Liver (tissue), 9 donors: ENCODE data around the gene NDST1. TPM values are rescaled to one million over a fixed set of nuclear protein-coding genes. Genes with fewer than 3 reads are reported as not detected.

Experiments used
- DNase-seq: peaks from one replicate; pipeline ENCODE4 v3.0.0-alpha.2; 2017; ENCODE audit warnings: low spot score
- H3K27ac ChIP-seq, 2 donors: one replicate each; pipeline ENCODE4 v1.7.0; 2013; ENCODE audit warnings: inconsistent platforms in 2 of 2, low read length in 2 of 2, control low read depth in 1 of 2, low read depth in 1 of 2, mild to moderate bottlenecking in 1 of 2
- H3K27me3 ChIP-seq, 4 donors: one replicate each; pipeline versions ENCODE4 v1.6.1 to v1.7.0; 2013; ENCODE audit warnings: low read length in 3 of 4, inconsistent platforms in 1 of 4, mild to moderate bottlenecking in 1 of 4, moderate library complexity in 1 of 4; ENCODE audit not compliant: control insufficient read depth in 4 of 4, insufficient read depth in 4 of 4
- H3K36me3 ChIP-seq, 4 donors: one replicate each; pipeline versions ENCODE4 v1.6.1 to v1.7.0; 2013; ENCODE audit warnings: low read length in 3 of 4, mild to moderate bottlenecking in 3 of 4, low read depth in 1 of 4, moderate library complexity in 1 of 4; ENCODE audit not compliant: control insufficient read depth in 4 of 4, insufficient read depth in 3 of 4
- H3K4me1 ChIP-seq, 4 donors: one replicate each; pipeline versions ENCODE4 v1.6.1 to v1.7.0; 2013; ENCODE audit warnings: low read length in 3 of 4, mild to moderate bottlenecking in 3 of 4, moderate library complexity in 1 of 4; ENCODE audit not compliant: control insufficient read depth in 4 of 4, insufficient read depth in 4 of 4
- H3K4me3 ChIP-seq, 3 donors: one replicate each; pipeline versions ENCODE4 v1.6.1 to v1.7.0; 2013; ENCODE audit warnings: low read length in 3 of 3, control low read depth in 1 of 3, low read depth in 1 of 3, mild to moderate bottlenecking in 1 of 3
- H3K9ac ChIP-seq, 2 donors: one replicate each; pipeline ENCODE4 v1.7.0; 2013; ENCODE audit warnings: low read length in 2 of 2, mild to moderate bottlenecking in 2 of 2, moderate library complexity in 2 of 2, control low read depth in 1 of 2, low read depth in 1 of 2
- H3K9me3 ChIP-seq, 4 donors: one replicate each; pipeline versions ENCODE4 v1.6.1 to v1.7.0; 2013; ENCODE audit warnings: low read length in 3 of 4; ENCODE audit not compliant: control insufficient read depth in 4 of 4
- ATF3 ChIP-seq: IDR thresholded peaks from 2 replicates; pipeline ENCODE4 v1.6.1; 2016; ENCODE audit warnings: antibody characterized with exemption
- CTCF ChIP-seq: fragments of 150-350 bp; IDR thresholded peaks from 2 replicates; pipeline ENCODE4 v1.5.1; 2017; ENCODE audit warnings: improper control_type of control experiment, low read depth, low read length; ENCODE audit not compliant: missing input control
- EGR1 ChIP-seq, 2 donors: IDR thresholded peaks; 2 replicates each; pipeline ENCODE4 v1.6.1; 2016 to 2018; ENCODE audit warnings: antibody characterized with exemption in 2 of 2, low read depth in 2 of 2
- FOXA1 ChIP-seq: IDR thresholded peaks from 2 replicates; pipeline ENCODE4 v1.6.1; 2016; ENCODE audit warnings: antibody characterized with exemption
- FOXA2 ChIP-seq: IDR thresholded peaks from 2 replicates; pipeline ENCODE4 v1.6.1; 2016; ENCODE audit warnings: antibody characterized with exemption
- GABPA ChIP-seq, 2 donors: IDR thresholded peaks in 1 of 2; conservative IDR thresholded peaks in 1 of 2; 2 replicates each; pipeline ENCODE4 v1.6.1; 2016; ENCODE audit warnings: antibody characterized with exemption in 2 of 2, mild to moderate bottlenecking in 1 of 2, moderate library complexity in 1 of 2
- HNF4A ChIP-seq, 2 donors: conservative IDR thresholded peaks; 2 replicates each; pipeline ENCODE4 v1.6.1; 2016; ENCODE audit warnings: antibody characterized with exemption in 2 of 2, mild to moderate bottlenecking in 2 of 2
- HNF4G ChIP-seq: IDR thresholded peaks from 2 replicates; pipeline ENCODE4 v1.6.1; 2016; ENCODE audit warnings: antibody characterized with exemption
- JUND ChIP-seq, 2 donors: IDR thresholded peaks; 2 replicates each; pipeline ENCODE4 v1.6.1; 2016; ENCODE audit warnings: antibody characterized with exemption in 2 of 2
- MAX ChIP-seq: IDR thresholded peaks from 2 replicates; pipeline ENCODE4 v1.6.1; 2016; ENCODE audit warnings: antibody characterized with exemption
- NR2F2 ChIP-seq: IDR thresholded peaks from 2 replicates; pipeline ENCODE4 v1.6.1; 2016; ENCODE audit warnings: antibody characterized with exemption
- RAD21 ChIP-seq, 2 donors: IDR thresholded peaks; 2 replicates each; pipeline ENCODE4 v1.6.1; 2016; ENCODE audit warnings: antibody characterized with exemption in 2 of 2, mild to moderate bottlenecking in 2 of 2
- RXRA ChIP-seq, 2 donors: IDR thresholded peaks; 2 replicates each; pipeline ENCODE4 v1.6.1; 2017 to 2018; ENCODE audit warnings: antibody characterized with exemption in 2 of 2, mild to moderate bottlenecking in 1 of 2
- SP1 ChIP-seq: IDR thresholded peaks from 2 replicates; pipeline ENCODE4 v1.6.1; 2018; ENCODE audit warnings: antibody characterized with exemption, mild to moderate bottlenecking
- TAF1 ChIP-seq: conservative IDR thresholded peaks from 2 replicates; pipeline ENCODE4 v1.6.1; 2016; ENCODE audit warnings: antibody characterized with exemption, mild to moderate bottlenecking
- YY1 ChIP-seq: IDR thresholded peaks from 2 replicates; pipeline ENCODE4 v1.6.1; 2016; ENCODE audit warnings: antibody characterized with exemption, mild to moderate bottlenecking
- ZBTB33 ChIP-seq: IDR thresholded peaks from 2 replicates; pipeline ENCODE4 v1.6.1; 2016; ENCODE audit warnings: antibody characterized with exemption
- WGBS: extraction: QIAGEN DNeasy Blood & Tissue Kit; methylation state at CpG from one replicate; pipeline ENCODE4 v1.1.7; 2013; 5-methylcytosine and 5-hydroxymethylcytosine counted together
- polyA plus RNA-seq, 2 donors: library from polyadenylated mRNA; stranded (reverse) in 1 of 2; unstranded in 1 of 2; fragments of 200-250 nt in 1 of 2; fragments of >200 nt in 1 of 2; fragmentation: Nextera tagmentation in 1 of 2; extraction: Ambion mirVana in 1 of 2; gene quantifications; one replicate each; pipeline versions ENCODE4 v1.2.1 to v1.2.3, GENCODE V29; 2013 to 2015
- total RNA-seq, 2 donors: library from RNA; depleted of rRNA; stranded (reverse); fragments of >200 nt; gene quantifications; one replicate each; pipeline ENCODE4 v1.2.3, GENCODE V29; 2014
- TF ChIP-seq, protein P1 (sequence below): IDR thresholded peaks from 2 replicates; pipeline ENCODE4 v1.6.1; 2016; ENCODE audit warnings: antibody characterized with exemption, mild to moderate bottlenecking
- donor health status: healthy.
- donor health status: healthy.
- donor health status: healthy.
- donor health status: healthy.
- donor health status: healthy.

NDST1 gene
- total and polyA plus RNA-seq, 4 donors: 10.3 to 103 (median 39.0) TPM

GRCh38 chr5:150508828-150509227, 897 bp downstream of the NDST1 start:
- WGBS: 41% methylated on average over 4 of the region's 4 CpGs
- TF ChIP-seq GABPA (IDR thresholded peaks at IDR 0.05 in 1 of 2, conservative IDR thresholded peaks at IDR 0.05 in 1 of 2): no peak
- TF ChIP-seq FOXA1: no peak
- TF ChIP-seq EGR1 (IDR thresholded peaks at IDR 0.05; ENCODE audit: low read depth in 2 of 2): no peak
- peak in 1 of 2 donors; percentile 21 for TF ChIP-seq RAD21 (IDR thresholded peaks at IDR 0.05)
- peak; percentile 44 for TF ChIP-seq NR2F2
- no peak for TF ChIP-seq HNF4A (conservative IDR thresholded peaks at IDR 0.05)
- TF ChIP-seq ZBTB33: no peak
- TF ChIP-seq YY1: no peak
- no peak for TF ChIP-seq MAX
- peak; percentile 86 to 95 for TF ChIP-seq RXRA (IDR thresholded peaks at IDR 0.05)
- no peak for TF ChIP-seq SP1
- TF ChIP-seq JUND (IDR thresholded peaks at IDR 0.05): no peak
- no peak for TF ChIP-seq HNF4G
- TF ChIP-seq, protein P1, sequence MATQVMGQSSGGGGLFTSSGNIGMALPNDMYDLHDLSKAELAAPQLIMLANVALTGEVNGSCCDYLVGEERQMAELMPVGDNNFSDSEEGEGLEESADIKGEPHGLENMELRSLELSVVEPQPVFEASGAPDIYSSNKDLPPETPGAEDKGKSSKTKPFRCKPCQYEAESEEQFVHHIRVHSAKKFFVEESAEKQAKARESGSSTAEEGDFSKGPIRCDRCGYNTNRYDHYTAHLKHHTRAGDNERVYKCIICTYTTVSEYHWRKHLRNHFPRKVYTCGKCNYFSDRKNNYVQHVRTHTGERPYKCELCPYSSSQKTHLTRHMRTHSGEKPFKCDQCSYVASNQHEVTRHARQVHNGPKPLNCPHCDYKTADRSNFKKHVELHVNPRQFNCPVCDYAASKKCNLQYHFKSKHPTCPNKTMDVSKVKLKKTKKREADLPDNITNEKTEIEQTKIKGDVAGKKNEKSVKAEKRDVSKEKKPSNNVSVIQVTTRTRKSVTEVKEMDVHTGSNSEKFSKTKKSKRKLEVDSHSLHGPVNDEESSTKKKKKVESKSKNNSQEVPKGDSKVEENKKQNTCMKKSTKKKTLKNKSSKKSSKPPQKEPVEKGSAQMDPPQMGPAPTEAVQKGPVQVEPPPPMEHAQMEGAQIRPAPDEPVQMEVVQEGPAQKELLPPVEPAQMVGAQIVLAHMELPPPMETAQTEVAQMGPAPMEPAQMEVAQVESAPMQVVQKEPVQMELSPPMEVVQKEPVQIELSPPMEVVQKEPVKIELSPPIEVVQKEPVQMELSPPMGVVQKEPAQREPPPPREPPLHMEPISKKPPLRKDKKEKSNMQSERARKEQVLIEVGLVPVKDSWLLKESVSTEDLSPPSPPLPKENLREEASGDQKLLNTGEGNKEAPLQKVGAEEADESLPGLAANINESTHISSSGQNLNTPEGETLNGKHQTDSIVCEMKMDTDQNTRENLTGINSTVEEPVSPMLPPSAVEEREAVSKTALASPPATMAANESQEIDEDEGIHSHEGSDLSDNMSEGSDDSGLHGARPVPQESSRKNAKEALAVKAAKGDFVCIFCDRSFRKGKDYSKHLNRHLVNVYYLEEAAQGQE: no peak
- no peak for TF ChIP-seq FOXA2
- TF ChIP-seq TAF1: no peak
- no peak for TF ChIP-seq ATF3
- TF ChIP-seq CTCF: no peak
- DNase-seq: no peak
- H3K27me3 ChIP-seq: no peaks in the 10 kb centered on the region
- no peak overlapping the region for H3K4me3 ChIP-seq
- H3K36me3 ChIP-seq: no peaks in the 10 kb centered on the region
- peak overlapping the region; percentile 90 for H3K27ac ChIP-seq
- H3K9me3 ChIP-seq: no peaks in the 10 kb centered on the region
- no peak overlapping the region for H3K9ac ChIP-seq
- H3K4me1 ChIP-seq: peaks cover 64 to 92% (median 88%) of the 10 kb centered on the region in 4 donors
